Activated CD4-positive, alpha-beta T cell treated with anti-CD3 and anti-CD28 coated beads, Interleukin-2, Interleukin-4, amounts not matched to agents 100 ng/mL and 50 ng/mL, durations not matched to agents 16 hours and 8 hours (primary cell): ENCODE results near the gene CCDC141.

Experiments used
- DNase-seq: peaks from one replicate; pipeline ENCODE4 v3.0.0-alpha.2; 2020; ENCODE audit warnings: low spot score

The CCDC141 gene

GRCh38 chr2:178962805-178963433, 87.0 kb downstream of the CCDC141 start:
- DNase-seq = no peak

DNA sequence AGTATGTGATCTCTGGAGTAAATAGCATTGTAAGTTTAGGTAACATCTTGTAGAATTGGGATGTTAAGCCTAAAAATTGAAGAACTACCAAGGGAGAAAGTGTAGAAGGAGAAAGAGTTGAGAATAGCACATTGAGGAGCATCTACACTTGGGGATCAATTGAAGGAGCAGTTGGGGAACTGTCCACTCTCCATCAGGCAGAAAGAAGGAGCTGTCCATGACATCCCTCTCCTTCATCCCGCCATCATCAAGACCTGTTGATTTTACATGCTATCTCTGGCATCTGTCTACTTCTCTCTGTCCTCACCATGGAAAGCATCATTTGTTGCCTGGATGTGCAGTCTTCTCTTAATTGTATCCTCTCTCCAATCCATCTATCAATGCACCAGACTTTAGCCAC, 87.8 kb downstream of the CCDC141 start:
- DNase-seq = no peak

GRCh38 chr2:178954049-178954448, 95.9 kb downstream of the CCDC141 start:
- DNase-seq = no peak

DNA sequence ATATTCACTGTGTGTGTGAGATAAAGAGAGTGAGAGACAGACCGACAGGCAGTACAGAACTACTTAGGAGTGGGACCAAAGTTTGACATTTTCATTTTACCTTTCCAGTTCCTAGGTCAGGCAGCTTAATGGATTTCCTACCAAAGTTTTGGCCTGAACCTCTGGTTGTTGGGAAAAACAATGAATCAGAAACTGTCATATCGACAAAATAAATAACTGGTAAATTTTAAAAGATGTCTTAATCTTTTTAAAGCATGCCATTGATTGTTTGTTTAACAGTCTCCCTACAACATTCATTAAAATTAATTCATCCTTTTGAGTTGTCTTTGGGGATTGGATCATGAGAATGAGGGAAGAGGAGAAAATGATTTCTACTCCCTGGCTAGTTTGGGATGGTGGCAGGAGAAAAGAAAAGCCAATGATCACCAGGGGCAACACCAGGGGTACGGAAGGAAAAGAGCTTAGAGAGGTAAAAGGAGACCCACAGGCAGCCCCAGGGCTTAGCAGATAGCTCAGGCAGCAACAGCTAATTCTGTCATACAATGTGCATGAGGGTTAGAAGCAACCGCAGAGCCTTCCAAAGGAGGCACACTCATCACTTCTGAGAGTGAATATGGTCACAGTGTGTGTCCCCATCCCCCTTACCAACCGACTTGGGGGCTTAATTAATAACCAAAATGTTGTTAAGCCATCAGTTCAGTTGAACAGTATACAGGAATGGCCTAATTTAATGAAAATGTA, 98.5 kb downstream of the CCDC141 start:
- DNase-seq = no peak

DNA sequence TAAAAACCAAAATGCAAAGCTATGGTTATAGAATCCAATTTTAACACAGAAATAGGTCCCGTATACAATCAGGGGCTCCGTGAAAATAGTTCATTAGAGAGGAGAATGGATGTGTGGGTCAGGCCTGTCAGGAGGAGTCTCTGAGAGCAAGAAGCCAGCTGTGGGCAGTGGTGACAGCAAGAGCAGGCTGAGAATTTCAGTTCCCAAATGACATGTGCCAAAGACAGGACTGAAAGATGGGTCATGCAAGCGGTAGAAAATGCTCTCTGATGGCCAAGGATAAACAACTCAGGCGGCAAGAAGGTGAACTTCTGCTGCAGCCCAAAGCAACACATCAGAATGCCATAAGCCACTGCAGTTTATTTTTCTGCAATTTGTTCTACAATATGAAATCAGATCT, 100.4 kb downstream of the CCDC141 start:
- no peak for DNase-seq

GRCh38 chr2:178949151-178949550, 100.8 kb downstream of the CCDC141 start:
- DNase-seq = no peak

- DNase-seq = no peak
Measured at GRCh38 chr2:178947006-178947405, 102.9 kb downstream of the CCDC141 start.

DNA sequence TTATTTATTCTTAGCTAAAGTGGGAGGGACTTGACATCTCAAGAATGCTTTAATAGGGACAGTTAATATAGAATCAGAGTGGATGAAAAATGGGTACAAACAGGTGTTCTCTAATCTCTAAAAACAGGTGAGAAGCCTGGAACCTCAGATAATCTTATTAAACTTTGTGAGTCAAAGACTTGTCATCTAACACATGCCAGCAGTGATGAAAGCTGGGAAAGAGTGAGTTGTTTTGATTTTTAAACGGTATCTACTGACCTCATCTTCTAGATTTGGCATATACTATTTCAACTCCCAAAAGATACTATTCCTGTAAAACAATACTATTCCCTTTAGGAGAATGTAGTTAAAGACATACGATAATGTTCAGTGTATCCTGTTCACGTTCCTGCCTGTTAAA, 103.4 kb downstream of the CCDC141 start:
- DNase-seq = no peak

DNA sequence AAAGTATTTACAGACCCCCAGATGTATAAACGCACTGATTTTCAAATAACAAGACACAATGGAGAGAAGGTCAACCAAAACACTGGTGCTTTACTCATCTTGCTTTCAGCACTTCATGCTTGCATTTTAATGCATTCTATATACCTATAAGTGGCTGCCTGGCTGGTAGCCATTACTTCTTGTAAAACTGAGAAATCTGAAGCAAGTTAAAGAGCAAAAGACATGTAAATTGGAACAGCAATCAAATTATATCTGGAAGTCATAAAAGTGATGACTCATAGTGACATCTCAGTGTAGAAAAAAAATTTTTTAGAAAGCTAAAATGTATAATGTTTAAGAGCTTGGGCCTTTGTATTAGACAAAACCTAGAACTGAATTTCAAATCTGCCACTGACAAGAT, 106.2 kb downstream of the CCDC141 start:
- DNase-seq = no peak

DNA sequence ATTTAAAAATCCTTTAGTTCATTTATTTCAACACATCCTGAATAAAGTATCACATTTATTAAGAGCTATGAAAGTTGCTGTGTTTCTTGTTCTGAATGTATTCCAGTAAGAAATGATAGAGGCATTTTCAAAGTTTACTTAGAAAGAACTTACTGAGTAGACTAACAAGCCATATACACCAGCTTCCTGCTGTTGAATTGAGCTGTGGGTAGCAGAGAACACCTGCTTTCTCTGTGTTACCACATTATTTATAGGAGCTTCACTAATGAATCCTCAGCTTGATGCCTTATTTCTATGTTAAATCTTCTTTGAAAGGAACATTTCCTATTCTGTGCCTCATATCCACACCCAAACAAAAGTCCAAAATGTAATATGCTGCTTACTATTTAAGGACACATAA, 115.4 kb downstream of the CCDC141 start:
- no peak for DNase-seq

GRCh38 chr2:178933493-178933892, 116.4 kb downstream of the CCDC141 start:
- DNase-seq = no peak

- no peak for DNase-seq
Measured at GRCh38 chr2:178928077-178928476, 121.9 kb downstream of the CCDC141 start.

DNA sequence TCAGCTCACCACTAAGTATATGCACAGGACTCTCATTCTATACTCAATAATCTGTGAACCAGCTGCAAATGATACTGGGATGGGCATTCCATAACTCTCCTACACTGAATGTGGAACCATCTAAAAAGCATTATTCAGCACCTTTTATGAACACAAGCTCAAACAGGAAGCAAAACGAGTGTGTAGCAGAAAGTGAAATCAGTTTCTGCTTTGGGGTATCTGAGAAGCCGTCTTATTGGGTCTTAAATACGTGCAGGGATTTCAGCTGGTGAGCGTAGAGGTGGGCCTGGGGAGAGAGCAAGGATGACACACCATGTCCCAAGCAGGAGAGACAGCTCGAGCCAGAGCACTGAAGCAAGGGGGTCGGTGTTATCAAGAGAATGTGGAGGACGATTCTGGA, 122.8 kb downstream of the CCDC141 start:
- no peak for DNase-seq

- DNase-seq = no peak
Measured at GRCh38 chr2:178924817-178925216, 125.1 kb downstream of the CCDC141 start.

DNA sequence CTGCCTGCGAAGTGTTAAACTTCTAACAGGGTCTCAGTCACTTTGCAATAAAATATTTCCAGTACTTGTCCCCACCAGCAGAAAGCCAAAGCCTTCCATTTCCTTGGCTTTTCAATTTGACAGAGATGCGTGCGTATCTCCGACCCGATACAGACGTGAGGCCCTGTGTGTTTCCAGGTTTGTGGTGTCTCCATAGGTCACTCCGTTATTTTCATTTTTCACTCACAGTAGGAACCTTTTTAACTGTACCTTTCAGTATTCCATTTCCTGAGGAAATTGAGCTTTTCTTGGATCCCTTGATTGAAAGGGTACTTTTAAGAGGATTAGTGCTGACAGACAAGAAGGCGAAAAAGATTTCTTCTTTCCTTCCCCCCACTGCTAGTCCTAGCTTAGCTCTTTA, 126.4 kb downstream of the CCDC141 start:
- DNase-seq = no peak

DNA sequence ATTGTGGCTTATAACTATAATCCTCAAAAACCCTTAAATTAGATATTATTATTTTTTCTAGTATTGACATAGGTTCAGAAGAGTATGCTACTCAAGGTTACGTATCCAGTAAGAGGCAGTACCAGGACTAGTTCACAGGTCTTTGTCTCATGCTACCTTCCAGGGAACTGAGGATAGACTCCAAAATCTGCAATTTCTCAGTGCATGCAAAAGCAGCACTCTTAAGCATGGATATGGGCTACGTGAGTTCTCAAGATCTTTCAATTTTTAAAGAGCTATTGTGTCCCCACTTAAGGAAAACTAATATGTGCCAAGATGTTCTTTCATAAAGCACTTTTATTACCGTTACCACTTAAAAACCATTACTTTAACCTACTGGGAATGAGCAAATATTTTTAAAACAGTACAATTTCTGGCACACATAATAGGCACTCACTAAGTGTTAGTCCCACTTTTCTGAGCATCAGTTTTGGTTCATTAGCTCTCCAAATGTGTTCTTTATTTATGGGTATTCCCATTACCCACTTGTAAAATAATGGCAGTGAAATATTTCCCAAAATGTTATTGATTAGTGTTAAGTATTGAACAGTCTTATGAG, 128.9 kb downstream of the CCDC141 start:
- DNase-seq = no peak

DNA sequence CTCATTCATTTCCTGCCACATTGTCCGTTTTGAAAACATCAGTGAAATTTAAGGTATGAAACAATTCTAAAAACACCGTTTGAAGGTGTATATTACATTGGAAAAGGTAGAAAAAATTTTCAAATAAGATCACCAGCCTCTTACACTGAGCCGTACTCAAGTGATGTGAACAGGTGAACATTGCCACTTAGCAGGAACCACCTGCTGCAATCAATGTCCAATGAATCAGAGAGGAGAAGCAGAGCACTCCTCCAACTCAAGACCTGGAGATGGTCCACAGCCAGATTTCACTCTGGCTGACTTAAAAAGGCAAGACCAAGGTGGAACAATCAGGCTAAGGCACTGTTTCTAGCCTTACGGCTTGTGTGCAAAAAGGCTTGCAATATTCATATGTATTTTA, 132.4 kb downstream of the CCDC141 start:
- no peak for DNase-seq

DNA sequence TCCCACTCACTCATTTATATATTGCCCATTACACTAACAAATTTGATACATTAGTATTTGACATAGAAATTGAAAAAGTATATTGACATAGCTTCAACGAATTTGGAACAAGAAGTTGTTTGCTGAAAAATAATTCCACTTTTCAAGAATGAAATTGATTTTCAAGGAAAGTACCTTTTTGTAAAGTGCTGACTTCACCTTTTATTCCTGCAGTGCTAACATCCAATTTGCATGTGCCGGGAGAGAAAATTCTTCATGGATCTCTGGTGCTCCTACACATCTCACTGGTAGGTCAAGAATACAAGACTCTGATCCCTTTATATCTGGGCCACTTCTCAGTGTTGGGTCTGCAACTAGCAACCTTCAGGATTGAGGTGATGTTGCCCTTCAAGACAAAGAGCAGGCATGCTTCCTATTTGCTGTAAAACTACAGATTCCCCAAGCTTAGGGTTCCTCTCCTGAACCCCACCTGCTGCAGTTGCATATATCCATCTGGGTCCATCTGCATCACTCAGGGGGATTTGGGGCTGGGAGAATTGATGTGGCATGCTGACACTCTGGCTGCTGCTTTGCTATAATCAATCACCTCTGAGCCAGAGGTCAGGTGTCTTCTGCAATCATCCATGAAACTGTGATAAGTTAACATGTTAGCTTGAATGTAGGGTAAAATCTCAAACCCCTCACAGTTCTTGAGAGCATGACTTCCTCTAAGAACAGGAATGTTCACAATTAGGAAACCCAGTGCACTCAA, 134.3 kb downstream of the CCDC141 start:
- no peak for DNase-seq

GRCh38 chr2:178914259-178914849, 135.6 kb downstream of the CCDC141 start:
- DNase-seq = peak; percentile 72

GRCh38 chr2:178913049-178913441, 136.9 kb downstream of the CCDC141 start:
- DNase-seq = no peak

- DNase-seq = no peak
Measured at GRCh38 chr2:178912416-178913048, 137.4 kb downstream of the CCDC141 start.

DNA sequence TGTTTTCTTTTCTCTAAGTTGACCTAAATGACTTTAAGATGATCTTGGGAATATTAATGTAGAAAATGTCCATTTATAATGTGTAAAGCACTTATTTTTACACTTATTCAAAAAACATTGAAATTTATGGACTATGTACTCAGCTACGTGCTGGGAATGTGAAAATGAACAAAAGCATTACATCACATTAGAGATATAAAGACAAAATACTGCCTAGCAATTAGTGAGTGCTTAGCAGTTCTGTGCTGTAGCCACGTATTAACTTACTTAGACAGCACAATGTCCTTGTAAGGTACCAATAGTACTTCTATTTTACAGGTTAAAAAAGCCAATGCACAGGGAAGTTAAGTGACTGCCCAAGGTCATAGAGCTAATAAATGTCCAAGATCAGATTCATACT, 138.9 kb downstream of the CCDC141 start:
- DNase-seq = no peak
